Gastroesophageal sphincter (tissue), 4 donors: ENCODE results near the gene CHST15. TPM values are rescaled to one million over a fixed set of nuclear protein-coding genes. Genes with fewer than 3 reads are reported as not detected.
"Not testable (repeated sequence)": the region's sequence is repeated elsewhere in the genome, so short reads cannot be mapped to it uniquely, and the experiment has no call there.

Source experiments
- ATAC-seq: fragments of 150-250 bp; one replicate; pipeline ENCODE4 v1.9.1; 2016; ENCODE audit warnings: mild to moderate bottlenecking, moderate library complexity
- H3K27ac ChIP-seq, 4 donors: fragments of 200-600 bp; sonication (generic) in 3 of 4; 1 replicate in 3 of 4; 2 replicates in 1 of 4; pipeline ENCODE4 v1.5.1; 2016 to 2019
- H3K27me3 ChIP-seq: fragments of 200-600 bp; sonication (generic); one replicate; pipeline ENCODE4 v1.5.1; 2019
- H3K36me3 ChIP-seq, 2 donors: fragments of 200-600 bp; sonication (generic); one replicate each; pipeline ENCODE4 v1.5.1; 2019; ENCODE audit warnings: control low read depth in 1 of 2
- H3K4me1 ChIP-seq, 3 donors: fragments of 200-600 bp; sonication (generic); 1 replicate in 2 of 3; 2 replicates in 1 of 3; pipeline ENCODE4 v1.5.1; 2016 to 2019; ENCODE audit warnings: control low read depth in 2 of 3
- H3K4me3 ChIP-seq, 2 donors: fragments of 200-600 bp; sonication (generic); one replicate each; pipeline ENCODE4 v1.5.1; 2019; ENCODE audit warnings: mild to moderate bottlenecking in 1 of 2, moderate library complexity in 1 of 2
- H3K9me3 ChIP-seq, 3 donors: fragments of 200-600 bp; sonication (generic); one replicate each; pipeline ENCODE4 v1.5.1; 2017 to 2019; ENCODE audit warnings: control low read depth in 2 of 3
- EP300 ChIP-seq: sonication (generic); formaldehyde crosslinking; IDR thresholded peaks from one replicate; pipeline ENCODE4 v1.6.1; 2017; ENCODE audit warnings: antibody characterized with exemption, mild to moderate bottlenecking
- POLR2A ChIP-seq, 2 donors: fragments of 450-650 bp; IDR thresholded peaks; one replicate each; pipeline ENCODE4 v1.6.1; 2017; ENCODE audit warnings: antibody characterized with exemption in 2 of 2, mild to moderate bottlenecking in 2 of 2, moderate library complexity in 1 of 2
- POLR2AphosphoS5 ChIP-seq: sonication (generic); formaldehyde crosslinking; IDR thresholded peaks from one replicate; pipeline ENCODE4 v1.6.1; 2017; ENCODE audit warnings: antibody characterized with exemption
- WGBS, 2 donors: methylation state at CpG; one replicate each; pipeline ENCODE4 v1.1.5; 2018; ENCODE audit warnings: low coverage in 1 of 2; 5-methylcytosine and 5-hydroxymethylcytosine counted together
- total RNA-seq, 4 donors: library from RNA; depleted of rRNA; stranded (reverse); fragments of >200 nt; gene quantifications; one replicate each; pipeline ENCODE4 v1.1.0, GENCODE V29; 2016
- TF ChIP-seq, protein P1 (sequence below), 4 experiments: fragments of 200-600 bp in 2 of 4; fragments of 450-650 bp in 2 of 4; sonication (generic) in 1 of 4; IDR thresholded peaks; one replicate each; pipeline ENCODE4 v1.5.1; 2017 to 2019; ENCODE audit warnings: antibody characterized with exemption in 4 of 4, mild to moderate bottlenecking in 2 of 4, moderate library complexity in 2 of 4

The CHST15 gene
- total RNA-seq, 4 donors from 2014 or later: 63.5 to 87.5 (median 74.3) TPM

DNA sequence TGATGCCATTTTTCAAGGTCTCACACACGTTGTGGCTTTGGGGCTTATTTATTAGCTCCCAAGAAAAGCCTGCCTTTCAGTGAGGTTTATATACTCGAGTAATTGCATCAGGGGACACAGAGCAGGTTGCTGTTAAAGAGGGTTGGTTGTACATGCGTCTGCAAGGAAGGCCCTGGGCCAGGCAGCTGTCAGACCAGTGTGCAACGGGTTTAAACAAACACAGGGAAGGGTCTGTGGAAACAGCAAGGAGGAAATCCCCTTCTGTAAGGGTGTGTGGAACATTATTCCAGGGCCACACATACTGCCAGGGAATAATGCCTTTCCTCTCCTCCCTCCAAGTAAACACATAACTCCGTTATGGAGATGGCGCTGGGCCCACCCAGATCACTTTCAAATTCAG, 1.7 kb upstream of the CHST15 start:
- Histone ChIP-seq H3K27me3 (no peaks in the 10 kb centered on the region), H3K36me3 (no peaks in the 10 kb centered on the region), H3K4me3 (no peak overlapping the region), H3K9me3 (no peaks in the 10 kb centered on the region), H3K27ac (peak overlapping the region in 3 of 4 donors; percentile 96 to 97 (median 97)), H3K4me1 (peaks cover 0 to 60% (median 23%) of the 10 kb centered on the region in 3 donors)
- no peak for ATAC-seq
- WGBS, 2 donors: 5 to 35% methylated on average over 5 to 6 of the region's 6 CpGs
- TF ChIP-seq, protein P1, sequence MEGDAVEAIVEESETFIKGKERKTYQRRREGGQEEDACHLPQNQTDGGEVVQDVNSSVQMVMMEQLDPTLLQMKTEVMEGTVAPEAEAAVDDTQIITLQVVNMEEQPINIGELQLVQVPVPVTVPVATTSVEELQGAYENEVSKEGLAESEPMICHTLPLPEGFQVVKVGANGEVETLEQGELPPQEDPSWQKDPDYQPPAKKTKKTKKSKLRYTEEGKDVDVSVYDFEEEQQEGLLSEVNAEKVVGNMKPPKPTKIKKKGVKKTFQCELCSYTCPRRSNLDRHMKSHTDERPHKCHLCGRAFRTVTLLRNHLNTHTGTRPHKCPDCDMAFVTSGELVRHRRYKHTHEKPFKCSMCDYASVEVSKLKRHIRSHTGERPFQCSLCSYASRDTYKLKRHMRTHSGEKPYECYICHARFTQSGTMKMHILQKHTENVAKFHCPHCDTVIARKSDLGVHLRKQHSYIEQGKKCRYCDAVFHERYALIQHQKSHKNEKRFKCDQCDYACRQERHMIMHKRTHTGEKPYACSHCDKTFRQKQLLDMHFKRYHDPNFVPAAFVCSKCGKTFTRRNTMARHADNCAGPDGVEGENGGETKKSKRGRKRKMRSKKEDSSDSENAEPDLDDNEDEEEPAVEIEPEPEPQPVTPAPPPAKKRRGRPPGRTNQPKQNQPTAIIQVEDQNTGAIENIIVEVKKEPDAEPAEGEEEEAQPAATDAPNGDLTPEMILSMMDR (IDR thresholded peaks at IDR 0.05): no peak
- peak; percentile 17 for TF ChIP-seq POLR2AphosphoS5

GRCh38 chr10:124094419-124094785, 1.0 kb upstream of the CHST15 start:
- TF ChIP-seq POLR2A (IDR thresholded peaks at IDR 0.05) (no peak), POLR2AphosphoS5 (no peak), EP300 (no peak)
- TF ChIP-seq, protein P1 (IDR thresholded peaks at IDR 0.05): no peak
- no peaks in the 10 kb centered on the region for H3K36me3 ChIP-seq
- 27% methylated on average over 3 of the region's 11 CpGs; no CpG with 5 or more reads in 1 of the 2 donors for WGBS, 2 donors
- peaks cover 0 to 67% (median 30%) of the 10 kb centered on the region in 3 donors for H3K4me1 ChIP-seq
- no peaks in the 10 kb centered on the region for H3K9me3 ChIP-seq
- no peak for ATAC-seq
- no peaks in the 10 kb centered on the region for H3K27me3 ChIP-seq
- peak overlapping the region; percentile 76 to 97 (median 96) for H3K27ac ChIP-seq
- peak overlapping the region; percentile 54 to 89 for H3K4me3 ChIP-seq

GRCh38 chr10:124093774-124094418, 498 bp upstream of the CHST15 start:
- peak overlapping the region; percentile 76 to 97 (median 96) for H3K27ac ChIP-seq
- H3K36me3 ChIP-seq, H3K9me3 ChIP-seq, H3K27me3 ChIP-seq: not testable (repeated sequence)
- 0% methylated on average over 1 to 16 of the region's 39 CpGs for WGBS, 2 donors
- TF ChIP-seq, protein P1 (IDR thresholded peaks at IDR 0.05): peak in 2 of 4 experiments; percentile 33 to 54
- H3K4me1 ChIP-seq: peaks cover 2 to 72% (median 31%) of the 10 kb centered on the region in 3 donors
- peak overlapping the region; percentile 54 to 89 for H3K4me3 ChIP-seq
- ATAC-seq: peak; percentile 13

GRCh38 chr10:124092250-124092859, 1.0 kb downstream of the CHST15 start:
- H3K27ac ChIP-seq: peak overlapping the region; percentile 76 to 97 (median 96)
- TF ChIP-seq POLR2A (IDR thresholded peaks at IDR 0.05) (peak in 1 of 2 donors; percentile 35), EP300 (no peak), POLR2AphosphoS5 (no peak)
- TF ChIP-seq, protein P1 (IDR thresholded peaks at IDR 0.05): no peak
- H3K27me3 ChIP-seq: no peaks in the 10 kb centered on the region
- peak; percentile 40 for ATAC-seq
- no peaks in the 10 kb centered on the region for H3K36me3 ChIP-seq
- H3K9me3 ChIP-seq: no peaks in the 10 kb centered on the region
- peaks cover 2 to 81% (median 39%) of the 10 kb centered on the region in 3 donors for H3K4me1 ChIP-seq
- WGBS, 2 donors: no CpG with 5 or more reads among the region's 70 CpGs
- peak overlapping the region; percentile 54 to 89 for H3K4me3 ChIP-seq
